GM19240 (cell line): ENCODE measurements around the gene RAB28.

ENCODE experiments used
- DNase-seq: peaks from one replicate; pipeline ENCODE4 v3.0.0; 2011; ENCODE audit warnings: low spot score; ENCODE audit not compliant: insufficient read length

The RAB28 gene

GRCh38 chr4:13511101-13511500 lies 27.0 kb upstream of the RAB28 start:
- DNase-seq = no peak

- no peak for DNase-seq
These were observed 25.3 kb upstream of the RAB28 start for GRCh38 chr4:13509442-13509841.

GRCh38 chr4:13504374-13504773 lies 20.2 kb upstream of the RAB28 start:
- DNase-seq = no peak

DNA sequence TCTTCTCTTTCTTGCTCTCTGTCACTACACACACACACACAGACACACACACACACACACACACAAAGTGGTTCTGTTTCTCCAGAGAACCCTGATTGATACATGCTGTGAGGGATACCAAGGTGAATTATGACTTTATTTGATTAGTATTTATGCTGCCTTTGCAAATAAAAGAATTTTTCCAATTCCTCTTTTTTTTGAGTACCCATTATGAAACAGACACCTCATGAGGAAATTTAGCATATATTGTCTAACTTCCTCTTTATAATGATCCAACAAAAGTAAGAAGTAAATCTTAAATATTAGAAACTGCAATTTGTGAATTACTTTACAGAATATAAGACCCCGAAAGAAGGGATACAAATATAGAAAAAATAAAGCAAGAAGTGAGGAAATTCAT lies 14.3 kb upstream of the RAB28 start:
- no peak for DNase-seq

DNA sequence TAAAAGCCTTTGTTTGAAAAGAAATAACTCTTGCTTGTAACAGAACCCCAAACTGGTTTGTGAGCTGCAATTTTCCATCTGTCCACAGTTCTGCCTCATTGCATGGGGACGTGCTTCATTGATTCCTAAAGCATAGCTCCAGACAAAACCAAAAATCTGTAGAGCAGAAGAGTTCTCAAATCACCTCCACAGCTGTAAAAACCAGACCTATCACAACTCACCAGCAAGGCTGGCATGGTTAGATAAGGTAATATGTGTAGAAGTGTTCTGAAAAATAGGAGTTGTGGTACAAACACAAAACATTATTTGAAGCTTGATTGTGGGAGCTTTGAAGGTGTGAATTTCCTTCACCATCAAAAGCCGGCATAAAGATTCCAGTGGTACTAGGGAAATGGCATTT lies 12.5 kb upstream of the RAB28 start:
- no peak for DNase-seq

GRCh38 chr4:13495753-13496152 lies 11.6 kb upstream of the RAB28 start:
- no peak for DNase-seq

DNA sequence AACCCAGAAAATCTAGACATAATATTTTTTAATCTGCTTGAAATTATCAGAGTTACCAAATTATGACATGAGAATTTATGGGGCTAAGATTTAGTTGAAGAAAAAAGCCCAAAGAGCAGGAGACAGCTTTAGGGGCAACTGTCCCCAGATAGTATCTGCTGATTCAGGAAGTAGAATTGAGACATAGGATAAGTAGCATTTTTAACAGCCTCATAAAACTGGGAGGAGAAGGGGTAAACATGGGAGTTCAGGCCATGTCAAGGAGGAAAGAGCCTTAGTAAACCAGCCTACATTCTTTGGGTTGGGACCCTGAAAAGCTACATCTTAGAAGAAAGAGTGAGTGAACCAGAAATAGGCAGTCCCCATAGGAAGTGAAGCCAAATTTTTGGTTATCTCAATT lies 9.7 kb upstream of the RAB28 start:
- DNase-seq = no peak

GRCh38 chr4:13492747-13493146 lies 8.6 kb upstream of the RAB28 start:
- DNase-seq = no peak

DNA sequence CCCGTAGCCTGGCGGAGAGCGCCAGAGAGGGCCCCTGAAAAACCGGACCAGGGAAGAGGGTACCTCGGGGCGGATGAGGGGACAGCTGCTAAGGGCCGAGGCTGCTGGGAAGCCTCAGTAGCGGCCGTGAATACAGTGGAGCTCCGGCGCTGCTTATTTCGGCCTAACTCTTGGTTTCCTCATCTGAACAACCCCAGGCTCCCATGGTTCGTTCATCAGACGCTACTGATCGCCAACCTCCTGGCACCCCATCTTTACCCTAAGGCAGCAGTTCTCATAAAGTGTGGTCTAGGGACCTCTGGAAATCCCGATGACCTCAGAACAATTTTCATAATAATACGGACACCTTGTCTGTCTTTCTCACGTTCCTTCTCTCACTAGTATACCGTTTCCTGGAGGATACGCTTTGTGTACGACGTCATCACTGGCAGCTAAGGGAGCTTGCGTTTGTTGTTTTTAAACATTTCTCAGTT lies 645 bp upstream of the RAB28 start:
- DNase-seq = peak; percentile 5

GRCh38 chr4:13483768-13484121 lies 395 bp downstream of the RAB28 start:
- DNase-seq = no peak

GRCh38 chr4:13483136-13483767 lies 888 bp downstream of the RAB28 start:
- no peak for DNase-seq

- no peak for DNase-seq
These were observed 2.6 kb downstream of the RAB28 start for GRCh38 chr4:13481569-13481968.

DNA sequence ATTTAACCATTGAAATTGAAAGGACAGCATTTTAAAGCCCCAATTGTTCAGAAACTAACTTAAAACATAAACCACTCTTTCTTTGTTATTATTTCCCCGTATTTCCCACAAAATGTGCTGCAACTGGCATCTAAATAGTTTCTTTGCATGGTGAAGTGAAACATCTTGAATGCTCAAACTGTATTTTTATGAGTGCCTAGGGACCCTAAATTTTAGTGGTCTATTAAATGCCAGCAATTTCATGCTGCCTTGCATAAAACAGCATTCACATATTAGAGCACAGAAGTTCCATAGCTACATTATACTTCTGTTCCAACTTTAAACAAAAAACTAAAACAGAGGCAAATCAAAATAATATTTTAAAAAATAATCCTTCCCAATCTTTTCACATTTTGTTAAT lies 5.4 kb downstream of the RAB28 start:
- DNase-seq = no peak

DNA sequence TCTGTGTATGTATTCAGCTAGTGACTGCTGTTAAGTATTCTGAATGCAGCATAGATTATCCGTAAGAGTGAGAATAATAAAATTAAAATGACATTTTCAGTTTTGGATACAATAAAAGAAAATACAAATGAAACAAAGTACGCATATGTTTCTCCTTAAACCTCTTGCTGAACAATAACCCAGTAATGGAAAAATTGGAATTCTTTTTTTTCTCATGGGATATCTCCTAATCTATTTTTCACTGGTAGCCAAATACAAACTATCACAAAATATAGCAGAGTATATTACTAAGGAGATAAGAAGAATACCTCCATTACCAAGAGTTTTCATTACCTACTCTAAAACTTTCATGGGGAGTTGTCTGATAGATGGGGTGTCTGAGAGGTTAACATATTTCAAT lies 6.0 kb downstream of the RAB28 start:
- DNase-seq = no peak

GRCh38 chr4:13476915-13477314 lies 7.2 kb downstream of the RAB28 start:
- DNase-seq = no peak

DNA sequence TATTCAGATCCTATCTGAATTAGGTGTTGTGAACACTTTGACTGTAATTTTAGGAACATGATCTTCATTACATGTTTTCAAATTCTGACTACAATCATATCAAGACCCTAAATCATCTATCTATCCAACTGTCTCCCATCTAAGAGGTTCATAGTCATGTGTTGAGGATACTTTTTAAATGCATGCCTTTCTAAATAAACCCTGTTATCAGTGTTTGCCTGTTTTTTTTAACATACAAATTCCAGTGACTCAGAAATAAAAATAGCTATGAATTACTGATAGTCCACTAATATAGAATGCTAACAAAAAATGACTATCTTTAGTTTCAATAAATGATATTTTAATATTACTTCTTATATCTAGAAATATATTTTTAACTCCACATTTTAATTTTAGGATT lies 8.0 kb downstream of the RAB28 start:
- no peak for DNase-seq

DNA sequence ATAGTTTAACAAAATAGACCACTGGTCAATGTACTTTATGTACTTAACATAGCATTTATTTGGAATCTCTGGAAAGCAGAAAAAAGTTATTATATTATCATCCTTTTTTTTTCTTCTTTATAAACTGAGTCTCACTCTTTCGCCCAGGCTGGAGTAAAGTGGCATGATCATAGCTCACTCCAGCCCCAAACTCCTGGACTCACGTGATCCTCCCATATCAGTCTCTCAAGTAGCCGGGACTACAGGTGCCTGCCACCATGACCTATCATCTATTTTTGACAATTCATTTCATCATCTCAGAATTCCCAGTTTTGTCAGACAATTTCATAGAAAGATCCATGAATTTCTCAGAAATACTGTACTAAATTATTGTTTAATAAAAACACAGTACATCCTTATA lies 12.7 kb downstream of the RAB28 start:
- no peak for DNase-seq

- DNase-seq = no peak
These were observed 13.8 kb downstream of the RAB28 start for GRCh38 chr4:13470379-13470778.

- no peak for DNase-seq
These were observed 19.2 kb downstream of the RAB28 start for GRCh38 chr4:13464973-13465372.

DNA sequence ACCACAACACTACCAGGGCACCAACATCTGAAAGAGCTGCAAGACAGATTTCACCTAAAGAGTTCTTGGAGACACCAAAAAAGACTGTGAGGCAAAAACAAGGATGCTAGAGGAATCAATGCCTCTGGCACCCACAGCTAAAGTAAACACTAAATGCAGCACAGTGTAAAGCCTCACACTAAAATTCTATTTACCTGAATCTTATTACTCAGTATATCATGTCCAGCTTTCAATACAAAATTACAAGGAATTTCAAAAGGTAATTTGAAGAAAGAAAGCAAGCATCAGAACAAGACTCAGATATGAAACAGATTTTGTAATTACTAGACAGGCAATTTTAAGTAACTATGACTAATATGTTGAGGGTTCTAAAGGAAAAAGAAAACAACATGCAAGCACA lies 19.6 kb downstream of the RAB28 start:
- DNase-seq = no peak

- no peak for DNase-seq
These were observed 22.8 kb downstream of the RAB28 start for GRCh38 chr4:13461191-13461905.

- no peak for DNase-seq
These were observed 28.7 kb downstream of the RAB28 start for GRCh38 chr4:13455411-13455810.

DNA sequence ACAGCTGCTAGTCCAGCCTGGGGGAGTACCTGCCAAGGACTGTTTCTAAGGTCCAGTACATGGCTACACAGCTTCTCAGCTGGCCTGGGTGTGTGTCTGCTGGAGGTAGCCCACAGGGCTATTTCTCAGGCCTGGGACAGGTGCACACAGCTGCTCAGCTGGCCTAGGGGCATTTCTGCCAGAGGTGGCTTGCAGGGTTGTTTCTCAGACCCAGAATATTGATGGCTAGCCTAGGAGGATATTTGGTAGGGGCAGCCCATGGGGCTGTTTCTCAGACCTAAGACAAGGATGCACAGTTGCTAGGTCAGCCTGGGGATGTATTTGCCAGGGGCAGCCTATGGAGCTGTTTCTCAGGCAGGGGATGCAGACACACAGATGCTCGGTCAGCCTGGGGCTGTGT lies 29.4 kb downstream of the RAB28 start:
- no peak for DNase-seq
